ENCODE results near the gene MEI1. TPM values are rescaled to one million over a fixed set of nuclear protein-coding genes. Genes with fewer than 3 reads are reported as not detected.

Gene MEI1
- total RNA-seq, 1 experiment from 2014 or later = 0.18 TPM

GRCh38 chr22:41766476-41766875 lies 67.2 kb downstream of the MEI1 start:
- DNase-seq (ENCODE audit: low read depth, low spot score) = no peak
- no TSS peak for BruUV-seq (replicated peaks)
- H3K27ac ChIP-seq (ENCODE audit: low read length) = no peak overlapping the region
- ChIA-PET CTCF (interaction anchor here (0.7 kb wide), 1 partner anchor 69 kb away, joined by 6 read pairs; no protein-coding TSS in a partner anchor), POLR2A (no interaction called here)
- H3K4me1 ChIP-seq (ENCODE audit: control insufficient read depth, insufficient read depth, low read length) = no peaks in the 10 kb centered on the region
- no peaks in the 10 kb centered on the region for H3K36me3 ChIP-seq (ENCODE audit: control insufficient read depth, insufficient read depth, low read length)
- intact Hi-C loops (cut with micrococcal nuclease; ENCODE audit: unreplicated experiment) (no loop called here), in situ Hi-C loops (cut with HindIII; ENCODE audit: low pct_unique_long_range_greater_than_20kb, low sequenced_read_pairs) (no loop called here)
- TF ChIP-seq POLR2AphosphoS5 (IDR thresholded peaks at IDR 0.05; ENCODE audit: low read depth, low read length) = no peak
- TF ChIP-seq SIN3A (IDR thresholded peaks at IDR 0.05; ENCODE audit: borderline replicate concordance, insufficient read depth, low read depth, low read length) = no peak
- TF ChIP-seq CTCF (IDR thresholded peaks at IDR 0.05) = no peak
- no peak for TF ChIP-seq TCF7L2 (IDR thresholded peaks at IDR 0.05; ENCODE audit: low read depth, low read length)
- no peak for TF ChIP-seq REST (IDR thresholded peaks at IDR 0.05; ENCODE audit: insufficient read depth in 1 of 2, low read depth in 2 of 2, low read length in 1 of 2)
- no peak overlapping the region for H3K4me3 ChIP-seq (ENCODE audit: low read depth in 2 of 2, low read length in 2 of 2)
- ATAC-seq = no peak
- no peaks in the 10 kb centered on the region for H3K27me3 ChIP-seq (ENCODE audit: control insufficient read depth, insufficient read depth, low read length)
- H3K9me3 ChIP-seq (ENCODE audit: control insufficient read depth, insufficient read depth, low read depth, low read length) = no peaks in the 10 kb centered on the region

GRCh38 chr22:41768430-41768829 lies 69.1 kb downstream of the MEI1 start:
- ChIA-PET CTCF (interaction anchor here (0.6 to 1.6 kb wide), 2 partner anchors 22 to 96 kb away, joined by 3 to 4 read pairs; no protein-coding TSS in a partner anchor), POLR2A (no interaction called here)
- Histone ChIP-seq H3K27me3 (ENCODE audit: control insufficient read depth, insufficient read depth, low read length) (no peaks in the 10 kb centered on the region), H3K27ac (ENCODE audit: low read length) (no peak overlapping the region), H3K4me1 (ENCODE audit: control insufficient read depth, insufficient read depth, low read length) (no peaks in the 10 kb centered on the region), H3K36me3 (ENCODE audit: control insufficient read depth, insufficient read depth, low read length) (no peaks in the 10 kb centered on the region), H3K9me3 (ENCODE audit: control insufficient read depth, insufficient read depth, low read depth, low read length) (no peaks in the 10 kb centered on the region), H3K4me3 (ENCODE audit: low read depth in 2 of 2, low read length in 2 of 2) (no peak overlapping the region)
- in situ Hi-C loops (cut with HindIII; ENCODE audit: low pct_unique_long_range_greater_than_20kb, low sequenced_read_pairs) (no loop called here), intact Hi-C loops (cut with micrococcal nuclease; ENCODE audit: unreplicated experiment) (no loop called here)
- DNase-seq (ENCODE audit: low read depth, low spot score) (no peak), ATAC-seq (no peak)
- TF ChIP-seq TCF7L2 (IDR thresholded peaks at IDR 0.05; ENCODE audit: low read depth, low read length) (no peak), CTCF (IDR thresholded peaks at IDR 0.05) (no peak), SIN3A (IDR thresholded peaks at IDR 0.05; ENCODE audit: borderline replicate concordance, insufficient read depth, low read depth, low read length) (no peak), REST (IDR thresholded peaks at IDR 0.05; ENCODE audit: insufficient read depth in 1 of 2, low read depth in 2 of 2, low read length in 1 of 2) (no peak), POLR2AphosphoS5 (IDR thresholded peaks at IDR 0.05; ENCODE audit: low read depth, low read length) (no peak)
- no TSS peak for BruUV-seq (replicated peaks)

Data from Panc1 (cell line).